ENCODE measurements around the gene B4GALNT4. TPM values are rescaled to one million over a fixed set of nuclear protein-coding genes. Genes with fewer than 3 reads are reported as not detected.
A peak's percentile ranks its signal among the peaks of the same experiment; 100 is the strongest.
"Not testable (repeated sequence)": the region's sequence is repeated elsewhere in the genome, so short reads cannot be mapped to it uniquely, and the experiment has no call there.

Gene B4GALNT4
- total RNA-seq, 1 experiment from 2014 or later, result 49.8 TPM

DNA sequence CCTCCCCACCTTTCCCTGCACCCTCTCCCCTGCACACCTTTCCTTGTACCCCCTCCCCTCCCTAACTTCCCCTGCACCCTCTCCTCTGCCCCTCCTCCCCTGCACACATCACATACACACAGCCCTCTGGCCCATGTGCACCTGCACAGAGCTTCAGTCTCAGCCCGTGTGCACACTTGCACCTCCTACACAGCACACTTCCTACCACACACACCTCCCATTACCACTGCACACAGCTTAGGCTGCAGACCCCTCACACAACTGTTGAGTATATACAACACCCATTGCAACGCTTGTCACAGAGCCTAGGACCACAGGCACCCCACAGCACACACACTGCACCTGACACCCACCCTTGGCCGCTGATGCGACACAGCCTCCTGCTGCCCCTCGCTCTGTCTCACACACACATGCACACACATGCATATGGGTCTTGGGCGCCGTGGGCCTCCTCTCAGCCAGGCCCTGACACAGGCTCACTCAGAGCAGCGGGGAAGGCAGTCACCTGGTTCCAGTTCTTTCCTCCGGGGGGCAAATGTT is 45.1 kb downstream of the B4GALNT4 start:
- Histone ChIP-seq H3K27me3 (no peaks in the 10 kb centered on the region), H3K36me3 (no peaks in the 10 kb centered on the region), H3K9me3 (no peaks in the 10 kb centered on the region), H3K4me3 (no peak overlapping the region)
- no peak for DNase-seq

DNA sequence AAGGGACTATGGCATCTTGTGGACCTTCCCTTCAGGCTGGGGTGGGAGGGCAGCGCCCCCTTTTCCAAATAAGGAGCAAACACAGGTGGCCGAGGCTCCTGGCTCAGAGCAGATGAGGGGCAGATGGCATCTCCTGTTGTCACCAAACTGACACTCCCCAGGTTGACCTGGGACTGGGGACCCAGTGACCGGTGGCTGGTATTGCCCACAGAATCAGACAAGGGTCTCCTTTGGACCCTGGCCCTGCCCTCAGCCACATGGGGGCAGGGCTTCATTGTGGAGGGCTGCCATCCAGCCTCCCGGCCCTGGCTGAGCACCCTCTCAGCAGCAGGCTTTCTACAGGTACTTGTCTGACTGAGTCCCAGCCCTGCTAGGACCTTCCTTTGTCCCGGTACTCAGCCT is 46.3 kb downstream of the B4GALNT4 start:
- no peak for DNase-seq
- H3K36me3 ChIP-seq, result no peaks in the 10 kb centered on the region
- no peaks in the 10 kb centered on the region for H3K9me3 ChIP-seq
- H3K27me3 ChIP-seq, result no peaks in the 10 kb centered on the region
- no peak overlapping the region for H3K4me3 ChIP-seq

DNA sequence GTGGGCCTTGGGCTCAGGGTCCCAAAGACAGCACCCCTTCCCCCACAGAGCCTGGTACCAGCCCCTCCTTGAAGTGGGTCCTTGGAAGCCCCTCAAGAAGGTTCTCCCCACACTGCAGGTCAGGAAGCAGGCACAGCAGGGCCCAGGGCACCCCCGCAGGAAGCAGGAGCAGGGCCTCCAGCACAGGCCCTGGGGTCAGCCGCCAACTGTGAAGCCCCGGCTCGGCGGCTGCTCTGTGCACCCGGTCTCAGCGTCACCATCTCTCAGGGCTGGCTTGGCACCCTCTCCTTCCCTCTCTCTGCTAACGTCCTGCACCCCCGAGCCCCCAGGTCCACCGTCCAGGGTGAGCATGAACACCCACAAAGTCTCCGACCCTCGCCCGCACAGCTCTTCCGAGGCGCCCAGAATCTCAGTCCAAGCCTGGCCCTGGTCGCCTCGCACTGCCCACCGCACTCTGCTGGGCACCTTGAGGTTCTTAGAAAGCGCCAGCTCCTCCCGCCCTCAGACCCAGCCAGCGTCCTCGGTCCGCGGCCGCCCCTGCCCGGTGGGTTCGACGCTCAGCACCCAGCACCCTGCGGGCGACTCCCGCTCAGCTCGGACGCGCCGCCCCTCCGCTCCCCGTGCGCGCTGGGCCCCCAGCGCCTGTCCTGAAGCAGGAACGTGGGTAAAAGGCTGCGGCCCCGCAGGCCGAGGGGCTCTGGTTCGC is 46.9 kb downstream of the B4GALNT4 start:
- Histone ChIP-seq H3K36me3 (no peaks in the 10 kb centered on the region), H3K9me3 (no peaks in the 10 kb centered on the region), H3K27me3 (no peaks in the 10 kb centered on the region), H3K4me3 (peak overlapping the region; percentile 44)
- no peak for DNase-seq

DNA sequence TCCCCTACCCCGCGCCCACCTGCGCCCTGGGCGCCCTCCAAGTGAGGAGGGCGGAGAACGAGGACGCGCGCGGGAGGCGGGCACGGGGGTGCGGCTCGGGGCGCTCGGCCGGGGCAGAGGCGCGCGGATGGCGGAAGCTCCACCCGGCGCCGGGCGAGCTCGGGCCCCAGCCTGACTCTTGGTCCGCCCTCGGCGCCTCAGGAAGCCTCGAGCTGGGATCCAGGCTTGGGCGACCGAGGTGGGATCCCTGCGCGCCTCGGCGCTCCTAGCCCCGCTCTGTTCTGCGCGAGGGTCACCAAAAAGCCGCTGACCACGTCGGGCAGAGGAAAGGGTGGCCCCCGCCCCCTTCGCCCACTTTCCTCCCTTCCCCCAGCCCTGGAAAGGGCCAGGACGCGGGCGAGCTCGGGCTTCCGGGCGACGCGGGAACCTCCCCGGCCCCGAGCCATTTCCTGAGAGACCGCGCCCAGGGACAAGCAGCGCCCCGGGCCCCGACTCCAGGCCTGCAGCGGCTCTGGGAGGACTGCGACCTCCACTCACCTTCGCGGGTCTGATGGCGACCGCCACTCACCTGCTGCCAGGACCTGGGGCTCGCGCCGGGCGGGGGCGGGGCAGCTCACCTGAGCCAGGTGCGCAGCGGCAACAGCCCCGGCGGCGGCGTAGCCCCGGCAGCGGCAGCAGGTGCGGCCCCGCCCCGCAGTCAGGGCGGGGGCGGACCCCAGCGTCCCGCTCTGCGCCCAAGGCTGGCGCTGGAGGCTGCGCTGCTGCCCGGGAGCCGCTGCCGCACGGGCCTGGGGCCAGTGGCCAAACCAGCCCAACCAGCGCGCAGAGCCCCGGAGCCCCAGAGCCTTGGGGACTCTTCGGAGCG is 47.7 kb downstream of the B4GALNT4 start:
- H3K36me3 ChIP-seq, result no peaks in the 10 kb centered on the region
- no peaks in the 10 kb centered on the region for H3K9me3 ChIP-seq
- peak overlapping the region; percentile 44 for H3K4me3 ChIP-seq
- H3K27me3 ChIP-seq, result no peaks in the 10 kb centered on the region
- peak; percentile 52 for DNase-seq

DNA sequence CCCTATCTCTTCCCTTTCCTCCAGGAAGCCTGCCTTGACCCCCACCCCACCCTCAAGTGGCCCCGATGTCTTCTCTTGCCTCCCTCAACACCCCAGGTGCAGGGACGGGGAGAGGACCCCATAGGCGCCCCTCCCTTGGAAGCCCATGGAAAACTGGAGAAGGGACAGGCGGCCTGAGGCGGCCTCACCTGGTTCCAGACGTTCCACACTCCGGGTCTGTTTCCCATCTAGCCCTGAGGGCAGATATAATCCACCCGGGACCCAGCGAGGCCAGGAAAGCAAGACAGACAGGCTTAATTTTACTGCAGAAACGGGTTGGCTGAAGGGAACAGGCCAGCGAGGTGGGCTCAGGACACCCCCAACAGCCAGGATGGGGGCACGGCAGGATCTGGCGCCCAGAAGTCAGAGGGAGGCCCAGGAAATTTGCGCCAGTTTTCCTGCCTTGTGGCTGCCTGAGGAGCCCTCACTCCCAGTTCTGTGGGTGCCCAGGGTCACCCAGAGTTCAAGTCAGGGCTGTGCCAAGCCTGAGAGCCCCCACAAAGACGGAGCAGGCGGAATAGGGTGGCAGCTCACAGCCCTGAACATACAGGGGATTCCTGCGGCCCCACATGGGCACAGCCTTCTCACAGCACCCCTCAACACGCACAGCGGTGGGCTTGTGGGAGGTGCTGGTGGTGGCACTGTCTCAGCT is 48.5 kb downstream of the B4GALNT4 start:
- no peak for DNase-seq
- Histone ChIP-seq H3K4me3 (no peak overlapping the region), H3K9me3 (no peaks in the 10 kb centered on the region), H3K27me3 (no peaks in the 10 kb centered on the region), H3K36me3 (no peaks in the 10 kb centered on the region)

DNA sequence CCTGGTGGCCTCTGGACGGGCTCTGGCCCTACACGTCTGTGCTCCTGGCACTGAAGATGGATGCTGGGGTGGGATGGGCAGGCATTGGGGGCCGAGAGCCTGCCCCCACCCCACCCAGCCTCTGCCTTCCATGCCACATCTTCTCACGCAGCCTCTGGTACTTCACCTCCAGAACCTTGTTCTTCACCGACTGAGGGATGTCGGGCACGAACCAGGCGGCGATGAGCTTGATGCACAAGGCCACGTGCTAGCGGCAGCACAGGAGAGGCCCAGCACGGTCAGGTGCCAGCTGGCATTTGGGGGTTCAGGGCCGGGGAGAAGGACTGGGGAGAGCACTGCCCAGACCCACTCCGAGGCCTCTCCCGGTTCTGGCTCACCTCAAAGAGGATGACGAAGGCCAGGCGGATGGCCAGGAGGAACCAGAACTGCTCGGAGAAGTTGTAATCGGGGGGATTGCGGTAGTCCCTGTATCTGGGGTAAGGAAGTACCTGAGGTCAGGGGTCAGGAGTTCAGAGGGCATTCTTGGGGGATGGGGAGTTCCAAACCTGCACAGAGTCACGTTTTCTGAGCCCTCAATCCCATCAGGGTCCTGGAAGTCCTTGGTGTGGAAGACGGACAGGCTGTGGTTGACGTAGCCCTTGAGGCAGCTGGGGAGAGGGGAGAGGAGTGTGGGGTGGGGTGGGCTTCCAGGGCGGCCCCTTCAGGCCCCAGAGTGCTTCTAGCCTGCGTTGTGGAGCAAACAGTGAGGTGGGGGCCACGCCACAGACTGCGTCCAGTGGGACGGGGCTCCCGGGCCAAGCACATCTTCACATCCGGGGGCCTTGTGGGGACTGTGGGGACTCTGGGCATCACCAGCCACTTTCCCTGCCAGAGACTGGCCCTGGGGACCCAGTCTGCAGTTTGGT is 49.3 kb downstream of the B4GALNT4 start:
- no peaks in the 10 kb centered on the region for H3K9me3 ChIP-seq
- no peak for DNase-seq
- H3K4me3 ChIP-seq, result no peak overlapping the region
- no peaks in the 10 kb centered on the region for H3K36me3 ChIP-seq
- no peaks in the 10 kb centered on the region for H3K27me3 ChIP-seq

DNA sequence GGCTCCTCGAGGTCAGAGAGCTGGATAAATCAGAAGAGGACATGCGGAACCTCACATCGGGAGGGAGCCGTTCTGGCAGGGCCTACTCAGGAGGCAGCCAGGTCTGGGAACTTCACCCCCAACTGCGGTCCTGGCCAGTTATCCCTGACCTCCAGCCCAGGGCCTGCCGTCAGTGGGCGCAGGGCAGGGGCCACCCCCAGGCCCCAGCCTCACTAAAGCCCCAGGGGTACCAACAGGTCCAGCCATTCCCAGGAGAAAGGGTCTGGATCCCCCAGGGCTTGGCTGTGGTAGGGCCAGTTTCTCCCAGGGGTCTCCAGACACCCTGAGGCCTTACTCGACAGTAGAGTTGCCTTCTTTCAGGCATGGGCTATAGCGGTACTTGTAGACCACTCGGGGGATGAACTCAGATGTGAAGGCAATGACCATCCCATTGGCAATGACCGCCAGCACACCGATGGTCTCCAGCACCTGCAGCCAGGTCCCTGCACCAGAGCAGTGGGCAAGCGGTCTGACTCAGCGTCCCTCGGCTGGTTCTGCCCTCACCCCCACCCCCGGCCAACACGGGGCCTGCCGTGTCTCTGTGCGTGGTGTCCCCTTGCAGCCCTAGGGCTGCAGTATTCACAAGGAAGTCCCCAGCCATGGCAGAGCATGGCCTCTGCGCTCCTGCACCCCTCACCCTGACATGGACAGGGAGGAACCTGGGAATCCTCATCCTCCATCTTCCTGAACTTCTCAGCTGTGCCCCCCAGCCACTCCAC is 50.1 kb downstream of the B4GALNT4 start:
- Histone ChIP-seq H3K36me3 (no peaks in the 10 kb centered on the region), H3K27me3 (no peaks in the 10 kb centered on the region), H3K9me3 (no peaks in the 10 kb centered on the region), H3K4me3 (no peak overlapping the region)
- DNase-seq, result no peak

DNA sequence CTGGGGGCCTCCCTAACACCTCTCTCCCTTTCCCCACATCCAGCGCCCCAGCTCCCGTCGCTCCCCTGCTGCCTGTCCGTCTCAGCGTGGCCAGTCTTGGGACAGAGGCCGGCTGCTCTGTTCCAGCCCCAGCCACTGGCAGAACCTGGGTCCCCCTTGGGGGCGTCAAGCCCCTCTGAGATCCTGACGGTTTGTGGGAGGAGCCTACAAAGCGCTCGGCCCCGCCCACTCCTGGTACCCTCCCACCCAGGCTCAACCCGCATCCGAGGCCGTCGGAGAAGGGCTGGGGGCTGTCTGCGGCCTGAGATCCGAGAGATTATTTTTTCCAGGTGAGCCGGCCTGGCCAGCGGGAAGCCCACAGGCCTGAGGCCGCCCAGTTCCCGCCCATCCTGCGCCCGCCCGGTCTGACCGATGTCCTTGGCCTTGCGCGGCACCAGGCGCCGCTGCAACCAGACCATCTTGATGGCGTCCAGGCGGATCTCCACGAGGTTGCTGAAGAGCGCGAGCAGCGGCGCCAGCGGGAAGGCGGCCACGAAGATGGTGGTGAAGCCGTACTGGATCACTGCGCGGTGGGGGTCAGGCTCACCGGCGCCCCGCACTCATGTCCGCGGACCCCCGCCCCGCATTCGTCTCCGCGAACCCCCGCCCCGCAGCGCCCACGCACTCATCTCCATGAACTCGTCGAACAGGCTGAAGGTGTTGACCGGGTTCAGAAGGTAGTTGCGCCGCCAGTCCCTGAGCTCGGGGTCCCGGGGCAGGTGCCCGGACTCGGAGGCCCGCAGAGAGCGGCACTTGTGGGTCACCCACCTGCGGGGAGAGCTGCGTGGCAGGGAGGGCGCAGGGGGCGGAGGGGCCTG is 51.0 kb downstream of the B4GALNT4 start:
- Histone ChIP-seq H3K9me3 (no peaks in the 10 kb centered on the region), H3K36me3 (no peaks in the 10 kb centered on the region), H3K4me3 (no peak overlapping the region), H3K27me3 (no peaks in the 10 kb centered on the region)
- DNase-seq, result no peak

DNA sequence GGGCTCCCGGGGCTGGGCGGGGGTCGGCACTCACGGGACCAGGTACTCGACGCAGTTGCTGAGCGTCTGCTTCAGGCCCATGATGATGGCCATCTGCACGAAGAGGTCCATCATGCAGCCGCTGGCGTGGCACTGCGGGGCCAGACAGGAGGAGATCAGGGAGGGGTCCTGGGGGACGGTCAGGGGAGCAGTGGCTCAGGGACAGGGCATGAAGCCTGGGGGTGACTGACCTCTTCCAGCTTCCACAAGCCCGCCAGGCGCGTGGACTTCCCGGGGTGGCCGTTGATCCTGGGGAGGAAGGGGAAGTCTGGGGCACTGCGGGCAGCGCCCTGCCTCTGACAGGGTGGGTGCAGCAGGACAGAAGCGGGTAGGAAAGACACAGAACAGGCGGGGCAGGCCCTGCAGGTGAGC is 51.6 kb downstream of the B4GALNT4 start:
- no peak overlapping the region for H3K4me3 ChIP-seq
- no peaks in the 10 kb centered on the region for H3K9me3 ChIP-seq
- DNase-seq, result no peak
- no peaks in the 10 kb centered on the region for H3K36me3 ChIP-seq
- no peaks in the 10 kb centered on the region for H3K27me3 ChIP-seq

DNA sequence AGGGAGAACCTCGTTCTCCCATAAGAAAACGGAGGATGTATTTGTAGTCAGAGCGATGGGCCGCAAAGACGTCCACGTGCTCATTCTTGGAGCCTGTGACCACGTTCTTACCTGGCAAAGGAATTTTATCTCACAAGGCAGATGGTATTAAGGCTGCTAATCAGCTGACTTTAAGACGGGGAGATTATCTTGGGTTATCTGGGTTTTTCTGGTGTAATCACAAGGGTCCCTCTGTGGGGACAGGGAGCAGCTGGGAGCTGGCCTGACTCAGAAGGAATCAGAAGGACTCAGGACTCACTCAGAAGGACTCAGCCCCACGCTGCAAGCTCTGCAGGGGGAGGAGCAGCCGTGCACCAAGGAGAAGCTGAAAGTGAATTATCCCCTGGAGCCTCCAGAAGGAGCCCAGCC is 53.0 kb downstream of the B4GALNT4 start:
- Histone ChIP-seq H3K36me3 (no peaks in the 10 kb centered on the region), H3K9me3 (no peaks in the 10 kb centered on the region), H3K4me3 (no peak overlapping the region), H3K27me3 (no peaks in the 10 kb centered on the region)
- no peak for DNase-seq

DNA sequence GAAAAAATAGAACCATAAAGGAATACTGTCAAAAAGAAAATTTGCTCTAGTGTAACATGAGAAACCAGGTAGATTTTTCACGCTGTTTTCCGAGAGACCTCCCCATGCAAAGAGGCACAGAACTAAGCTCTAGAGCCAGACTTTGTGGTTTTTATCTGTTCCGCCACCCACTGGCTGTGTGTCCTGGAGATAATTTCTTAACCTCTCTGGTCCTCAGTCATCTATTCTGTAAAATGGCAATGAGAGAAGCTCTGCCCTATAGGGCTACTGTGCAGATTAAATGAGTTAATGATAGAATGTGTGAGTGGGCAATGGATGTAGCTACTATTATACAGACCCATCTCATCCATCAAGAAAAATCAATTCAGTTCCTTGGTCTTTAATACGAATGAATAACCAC is 54.9 kb downstream of the B4GALNT4 start:
- no peaks in the 10 kb centered on the region for H3K36me3 ChIP-seq

DNA sequence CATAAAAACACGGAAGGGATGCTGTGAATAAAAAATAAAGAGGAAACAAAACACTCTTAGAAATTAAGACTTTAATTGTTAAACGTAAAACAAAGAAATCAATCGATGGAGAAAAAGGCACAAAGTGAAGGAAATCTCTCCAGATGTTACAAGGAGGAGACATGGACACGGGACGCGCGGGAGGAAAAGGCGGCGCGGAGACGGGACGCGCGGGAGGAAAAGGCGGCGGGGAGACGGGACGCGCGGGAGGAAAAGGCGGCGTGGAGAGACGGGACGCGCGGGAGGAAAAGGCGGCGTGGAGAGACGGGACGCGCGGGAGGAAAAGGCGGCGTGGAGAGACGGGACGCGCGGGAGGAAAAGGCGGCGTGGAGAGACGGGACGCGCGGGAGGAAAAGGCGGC is 55.5 kb downstream of the B4GALNT4 start:
- DNase-seq, H3K27me3 ChIP-seq, H3K4me3 ChIP-seq, H3K9me3 ChIP-seq, H3K36me3 ChIP-seq: not testable (repeated sequence)

More for the DNA sequence above, 54.9 kb downstream of the B4GALNT4 start:
- H3K27me3 ChIP-seq, result no peaks in the 10 kb centered on the region
- H3K4me3 ChIP-seq, result no peak overlapping the region
- no peak for DNase-seq
- no peaks in the 10 kb centered on the region for H3K9me3 ChIP-seq

DNA sequence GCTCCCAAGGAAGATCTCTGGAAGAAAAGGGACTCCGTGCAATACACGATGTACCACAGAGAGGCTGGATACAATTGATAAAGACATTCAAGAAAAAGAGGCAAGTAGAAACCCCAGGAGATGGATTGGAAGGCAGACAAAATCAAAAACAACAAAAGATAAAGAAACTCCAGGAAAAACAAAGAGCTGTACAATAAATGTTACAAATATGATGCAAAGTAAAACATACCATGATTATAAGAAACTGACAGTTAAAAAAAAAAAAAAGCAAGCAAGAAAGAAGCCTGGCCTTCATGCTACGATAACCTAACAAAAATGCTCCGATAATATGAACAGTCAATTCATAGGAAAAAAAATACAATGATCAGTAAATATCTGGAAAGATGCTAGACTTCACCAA is 56.0 kb downstream of the B4GALNT4 start:
- no peak for DNase-seq
- H3K9me3 ChIP-seq, result no peaks in the 10 kb centered on the region
- H3K4me3 ChIP-seq, result no peak overlapping the region
- H3K36me3 ChIP-seq, result no peaks in the 10 kb centered on the region
- no peaks in the 10 kb centered on the region for H3K27me3 ChIP-seq

DNA sequence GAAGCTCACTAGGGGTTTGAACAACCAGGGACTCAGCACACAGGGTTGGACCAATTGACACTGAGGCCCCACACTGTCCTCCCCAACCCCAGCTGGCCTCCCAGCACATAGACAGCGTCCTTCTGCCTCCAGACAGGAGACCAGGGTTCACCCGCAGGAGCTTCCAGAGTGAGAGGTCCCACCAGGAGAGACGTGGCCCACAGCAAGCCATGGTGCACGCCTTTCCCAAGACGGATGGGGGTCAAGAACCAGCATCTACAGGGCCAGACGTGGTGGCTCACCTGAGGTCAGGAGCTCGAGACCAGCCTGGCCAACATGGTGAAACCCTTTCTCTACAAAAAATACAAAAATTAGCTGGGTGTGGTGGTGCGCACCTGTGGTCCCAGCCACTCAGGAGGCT is 57.6 kb downstream of the B4GALNT4 start:
- no peaks in the 10 kb centered on the region for H3K27me3 ChIP-seq
- H3K4me3 ChIP-seq, result no peak overlapping the region
- no peaks in the 10 kb centered on the region for H3K9me3 ChIP-seq

DNA sequence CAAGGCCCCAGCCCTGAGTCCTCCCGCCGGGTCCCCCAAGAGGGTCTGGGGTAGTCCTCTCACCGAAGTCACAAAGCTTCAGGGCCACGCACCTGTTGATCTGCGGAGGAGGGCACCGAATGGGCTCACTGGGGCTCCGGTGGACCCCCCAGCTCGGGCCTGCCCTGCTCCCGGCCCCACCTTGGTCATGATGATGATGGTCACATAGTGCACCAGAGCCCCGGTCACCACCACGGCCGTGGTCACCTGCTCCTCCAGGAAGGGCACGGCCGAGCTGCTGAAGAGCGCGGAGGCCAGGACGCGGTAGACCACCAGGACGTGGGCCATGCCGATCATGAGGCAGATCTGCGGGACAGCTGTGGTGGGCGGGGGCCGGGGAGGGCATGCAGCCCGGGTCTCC is 59.0 kb downstream of the B4GALNT4 start:
- Histone ChIP-seq H3K4me3 (no peak overlapping the region), H3K9me3 (no peaks in the 10 kb centered on the region), H3K27me3 (no peaks in the 10 kb centered on the region), H3K36me3 (no peaks in the 10 kb centered on the region)
- no peak for DNase-seq

More for the DNA sequence above, 57.6 kb downstream of the B4GALNT4 start:
- H3K36me3 ChIP-seq, result no peaks in the 10 kb centered on the region
- no peak for DNase-seq
